Measurements from ENCODE around the gene MAPK1IP1L. TPM values are rescaled to one million over a fixed set of nuclear protein-coding genes. Genes with fewer than 3 reads are reported as not detected.
"Not testable (repeated sequence)": the region's sequence is repeated elsewhere in the genome, so short reads cannot be mapped to it uniquely, and the experiment has no call there.

The MAPK1IP1L gene
- 101 TPM for polyA plus RNA-seq (2013)

DNA sequence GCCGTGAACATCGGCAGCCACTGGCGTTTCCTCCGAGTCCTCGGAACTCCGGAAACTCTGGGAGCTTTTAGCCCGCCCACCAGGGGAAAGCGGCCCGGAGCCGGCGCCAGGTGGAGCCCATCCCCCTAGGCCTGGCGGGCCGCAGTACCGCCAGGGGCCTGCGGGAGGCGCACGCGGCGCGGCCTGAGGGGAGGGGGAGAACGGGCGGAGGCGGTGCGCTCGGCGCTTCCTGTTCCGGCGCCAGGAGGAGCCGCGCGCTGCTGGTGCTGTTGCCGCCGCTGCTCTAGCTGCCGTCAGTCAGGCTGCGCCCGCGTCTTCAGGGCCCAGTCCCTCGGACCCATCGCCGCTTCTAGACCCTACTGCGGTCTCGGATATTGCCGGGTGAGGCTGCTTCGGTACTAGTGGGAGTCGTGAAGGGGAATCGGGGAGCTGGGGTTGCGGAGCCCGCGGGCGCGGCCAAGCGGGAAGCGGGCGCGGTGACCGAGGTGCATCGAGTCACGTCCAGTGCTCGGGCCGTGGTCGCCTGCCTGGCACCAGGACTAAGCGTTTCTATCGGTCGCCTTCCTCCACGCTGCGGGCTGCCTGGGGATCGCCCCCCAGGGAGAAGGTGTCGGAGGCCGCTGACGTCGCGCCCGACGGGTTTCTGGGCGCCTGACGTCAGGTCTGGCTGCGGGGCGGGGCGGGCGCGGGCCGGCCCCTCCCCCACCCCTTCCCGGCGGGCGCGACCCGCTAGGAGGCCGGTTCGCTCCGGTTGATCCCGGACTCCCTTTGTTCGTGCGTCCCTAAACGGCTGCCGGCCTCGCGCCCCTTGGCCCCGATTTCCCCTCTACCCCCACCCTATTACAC lies at the start of gene MAPK1IP1L:
TSS of gene MAPK1IP1L (plus strand) at position 225 of the 846 bp plus-strand sequence. CDS start 10,037 bp downstream, outside the sequence.
- Histone ChIP-seq H3K27me3 (replicated peaks in 2 of 5; ENCODE audit: control insufficient read depth in 4 of 5, insufficient read depth in 5 of 5, low read length in 4 of 5) (no peaks in the 10 kb centered on the region), H3K9me3 (ENCODE audit: control extremely low read depth in 1 of 5, control insufficient read depth in 4 of 5, insufficient read depth in 2 of 5, low read depth in 1 of 5, low read length in 4 of 5) (no peaks in the 10 kb centered on the region), H3K4me1 (ENCODE audit: control extremely low read depth in 1 of 4, control insufficient read depth in 4 of 4, insufficient read depth in 4 of 4, low read length in 3 of 4) (peaks cover 11 to 24% (median 19%) of the 10 kb centered on the region in 4 experiments), H3K27ac (ENCODE audit: insufficient read depth in 1 of 2, low read depth in 1 of 2, low read length in 2 of 2, poor library complexity in 1 of 2, severe bottlenecking in 2 of 2) (peak within 1 kb of the TSS; percentile 98 to 99), H3K4me3 (ENCODE audit: control insufficient read depth in 1 of 7, extremely low read depth in 1 of 7, insufficient read depth in 4 of 7, low read depth in 2 of 7, low read length in 6 of 7) (peak within 1 kb of the TSS; percentile 98 to 99 (median 98)), H3K36me3 (ENCODE audit: control insufficient read depth in 4 of 4, insufficient read depth in 4 of 4, low read length in 3 of 4) (peaks cover 3 to 18% (median 7%) of the 10 kb centered on the region in 4 experiments)
- CTCF ChIA-PET: interaction anchor here (0.6 to 3.0 kb wide), 19 partner anchors 9 to 149 kb away, joined by 3 to 19 read pairs (median 4); partner anchors contain the start of genes SOCS4 and WDHD1
- peak; percentile 89 to 94 (median 93) for DNase-seq
- POLR2A ChIA-PET: interaction anchor here (0.6 to 1.8 kb wide), 3 partner anchors 15 to 29 kb away, joined by 4 to 10 read pairs (median 5); partner anchors contain the start of genes SOCS4 and WDHD1
- 0% methylated on average over 72 of the region's 98 CpGs for whole genome bisulfite sequencing (ENCODE audit: insufficient coverage)

DNA sequence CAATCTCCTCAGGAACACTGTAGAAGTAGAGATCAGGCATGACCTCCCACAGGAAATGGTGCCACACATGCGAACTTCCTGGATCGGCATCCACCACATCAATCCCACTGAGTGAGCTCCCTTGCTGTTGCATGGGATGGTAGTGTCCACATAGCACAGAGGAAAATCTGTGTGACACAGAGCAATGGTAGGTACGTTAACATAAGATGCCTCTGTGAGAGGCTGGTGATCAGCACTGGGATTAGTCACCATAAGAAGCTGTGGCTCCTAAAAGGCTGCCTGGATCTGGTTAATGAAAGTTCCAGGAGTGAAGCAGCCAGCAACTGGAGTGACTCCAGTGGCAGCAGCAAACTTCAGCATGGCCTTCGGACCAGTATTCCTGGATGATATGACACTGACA lies 46.4 kb upstream of the MAPK1IP1L start:
- Histone ChIP-seq H3K9me3 (ENCODE audit: control extremely low read depth in 1 of 5, control insufficient read depth in 4 of 5, insufficient read depth in 2 of 5, low read depth in 1 of 5, low read length in 4 of 5) (no peaks in the 10 kb centered on the region), H3K4me1 (ENCODE audit: control extremely low read depth in 1 of 4, control insufficient read depth in 4 of 4, insufficient read depth in 4 of 4, low read length in 3 of 4) (peaks cover 0 to 18% (median 6%) of the 10 kb centered on the region in 4 experiments), H3K27ac (ENCODE audit: insufficient read depth in 1 of 2, low read depth in 1 of 2, low read length in 2 of 2, poor library complexity in 1 of 2, severe bottlenecking in 2 of 2) (no peak overlapping the region), H3K36me3 (ENCODE audit: control insufficient read depth in 4 of 4, insufficient read depth in 4 of 4, low read length in 3 of 4) (peaks cover 3 to 27% (median 11%) of the 10 kb centered on the region in 4 experiments), H3K27me3 (replicated peaks in 2 of 5; ENCODE audit: control insufficient read depth in 4 of 5, insufficient read depth in 5 of 5, low read length in 4 of 5) (no peaks in the 10 kb centered on the region), H3K4me3 (ENCODE audit: control insufficient read depth in 1 of 7, extremely low read depth in 1 of 7, insufficient read depth in 4 of 7, low read depth in 2 of 7, low read length in 6 of 7) (no peak overlapping the region)
- DNase-seq: no peak
- POLR2A ChIA-PET: no interaction called here
- CTCF ChIA-PET: no interaction called here
- WGBS (ENCODE audit: insufficient coverage): 49% methylated on average over 4 of the region's 4 CpGs

DNA sequence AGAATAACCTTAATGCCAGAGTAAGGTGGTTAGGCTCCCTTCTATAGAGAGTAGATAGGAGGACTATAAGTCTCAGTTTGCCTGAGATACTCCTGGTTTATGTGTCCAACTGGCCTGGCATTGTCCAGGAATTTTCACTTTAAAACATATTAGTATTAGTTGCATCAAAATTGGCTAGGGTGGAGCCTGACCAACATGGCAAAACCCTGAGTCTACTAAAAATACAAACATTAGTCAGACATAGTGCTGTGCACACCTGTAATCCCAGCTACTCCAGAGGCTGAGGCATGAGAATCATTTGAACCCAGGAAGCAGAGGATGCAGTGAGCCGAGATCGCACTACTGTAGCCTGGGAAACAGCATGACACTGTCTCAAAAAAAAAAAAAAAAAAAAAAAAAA lies 36.4 kb upstream of the MAPK1IP1L start:
- CTCF ChIA-PET: no interaction called here
- DNase-seq: no peak
- Histone ChIP-seq H3K36me3 (ENCODE audit: control insufficient read depth in 4 of 4, insufficient read depth in 4 of 4, low read length in 3 of 4) (peaks cover 2 to 24% (median 7%) of the 10 kb centered on the region in 4 experiments), H3K9me3 (ENCODE audit: control extremely low read depth in 1 of 5, control insufficient read depth in 4 of 5, insufficient read depth in 2 of 5, low read depth in 1 of 5, low read length in 4 of 5) (peaks cover 0 to 2% (median 0%) of the 10 kb centered on the region in 5 experiments), H3K27me3 (replicated peaks in 2 of 5; ENCODE audit: control insufficient read depth in 4 of 5, insufficient read depth in 5 of 5, low read length in 4 of 5) (no peaks in the 10 kb centered on the region), H3K4me3 (ENCODE audit: control insufficient read depth in 1 of 7, extremely low read depth in 1 of 7, insufficient read depth in 4 of 7, low read depth in 2 of 7, low read length in 6 of 7) (no peak overlapping the region), H3K4me1 (ENCODE audit: control extremely low read depth in 1 of 4, control insufficient read depth in 4 of 4, insufficient read depth in 4 of 4, low read length in 3 of 4) (peaks cover 0 to 2% (median 0%) of the 10 kb centered on the region in 4 experiments), H3K27ac (ENCODE audit: insufficient read depth in 1 of 2, low read depth in 1 of 2, low read length in 2 of 2, poor library complexity in 1 of 2, severe bottlenecking in 2 of 2) (no peak overlapping the region)
- POLR2A ChIA-PET: no interaction called here
- 100% methylated on average over 2 of the region's 2 CpGs for WGBS (ENCODE audit: insufficient coverage)

DNA sequence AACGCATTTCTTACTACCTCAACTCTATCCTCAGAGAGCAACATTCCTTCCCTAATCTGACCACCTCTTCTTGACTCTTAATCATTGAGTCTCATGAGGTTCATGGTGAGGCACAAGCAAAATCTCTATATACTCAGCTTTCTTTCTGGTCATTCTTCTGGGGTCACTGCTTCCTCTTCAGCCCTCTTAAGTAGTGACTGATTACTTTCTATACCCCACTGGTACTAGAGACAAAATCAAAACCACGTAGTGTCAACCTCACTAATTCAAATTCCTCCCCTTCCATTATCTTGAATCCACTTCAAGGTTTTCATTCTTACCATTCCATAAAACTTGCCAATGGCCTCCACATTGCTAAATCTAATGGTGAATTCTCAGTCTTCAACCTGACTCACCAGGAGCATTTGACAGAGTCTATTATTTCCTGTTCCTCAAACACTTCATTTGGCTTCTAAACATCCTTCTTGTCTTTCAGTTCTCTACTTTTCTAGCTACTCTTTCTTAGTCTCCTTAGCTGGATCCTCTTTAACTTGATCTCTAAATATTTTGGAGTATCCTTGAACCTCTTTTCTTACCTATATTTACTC lies 31.4 kb upstream of the MAPK1IP1L start:
- Histone ChIP-seq H3K27me3 (replicated peaks in 2 of 5; ENCODE audit: control insufficient read depth in 4 of 5, insufficient read depth in 5 of 5, low read length in 4 of 5) (no peaks in the 10 kb centered on the region), H3K36me3 (ENCODE audit: control insufficient read depth in 4 of 4, insufficient read depth in 4 of 4, low read length in 3 of 4) (peaks cover 0 to 18% (median 3%) of the 10 kb centered on the region in 4 experiments), H3K27ac (ENCODE audit: insufficient read depth in 1 of 2, low read depth in 1 of 2, low read length in 2 of 2, poor library complexity in 1 of 2, severe bottlenecking in 2 of 2) (no peak overlapping the region), H3K9me3 (ENCODE audit: control extremely low read depth in 1 of 5, control insufficient read depth in 4 of 5, insufficient read depth in 2 of 5, low read depth in 1 of 5, low read length in 4 of 5) (no peaks in the 10 kb centered on the region), H3K4me1 (ENCODE audit: control extremely low read depth in 1 of 4, control insufficient read depth in 4 of 4, insufficient read depth in 4 of 4, low read length in 3 of 4) (peaks cover 0 to 8% (median 0%) of the 10 kb centered on the region in 4 experiments), H3K4me3 (ENCODE audit: control insufficient read depth in 1 of 7, extremely low read depth in 1 of 7, insufficient read depth in 4 of 7, low read depth in 2 of 7, low read length in 6 of 7) (no peak overlapping the region)
- peak in 1 of 3 donors; percentile 4 for DNase-seq
- 96% methylated on average over 2 of the region's 2 CpGs for WGBS (ENCODE audit: insufficient coverage)
- ChIA-PET POLR2A (no interaction called here), CTCF (no interaction called here)

DNA sequence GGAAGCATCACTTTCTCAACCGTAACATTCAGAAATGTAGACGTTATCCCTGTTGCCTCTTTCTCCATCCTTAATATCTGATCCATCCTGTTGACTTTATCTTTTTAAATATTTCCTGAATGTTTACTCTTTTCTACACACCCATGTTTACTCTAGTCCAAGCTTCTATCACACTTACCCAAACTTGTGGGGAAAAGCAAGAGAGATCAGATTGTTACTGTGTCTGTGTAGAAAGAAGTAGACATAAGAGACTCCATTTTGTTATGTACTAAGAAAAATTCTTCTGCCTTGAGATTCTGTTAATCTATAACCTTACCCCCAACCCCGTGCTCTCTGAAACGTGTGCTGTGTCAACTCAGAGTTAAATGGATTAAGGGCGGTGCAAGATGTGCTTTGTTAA lies 27.1 kb upstream of the MAPK1IP1L start:
- H3K9me3 ChIP-seq (ENCODE audit: control extremely low read depth in 1 of 5, control insufficient read depth in 4 of 5, insufficient read depth in 2 of 5, low read depth in 1 of 5, low read length in 4 of 5); CTCF ChIA-PET; H3K4me3 ChIP-seq (ENCODE audit: control insufficient read depth in 1 of 7, extremely low read depth in 1 of 7, insufficient read depth in 4 of 7, low read depth in 2 of 7, low read length in 6 of 7); DNase-seq; POLR2A ChIA-PET; H3K27ac ChIP-seq (ENCODE audit: insufficient read depth in 1 of 2, low read depth in 1 of 2, low read length in 2 of 2, poor library complexity in 1 of 2, severe bottlenecking in 2 of 2); H3K27me3 ChIP-seq (replicated peaks in 2 of 5; ENCODE audit: control insufficient read depth in 4 of 5, insufficient read depth in 5 of 5, low read length in 4 of 5): not testable (repeated sequence)
- Histone ChIP-seq H3K36me3 (ENCODE audit: control insufficient read depth in 4 of 4, insufficient read depth in 4 of 4, low read length in 3 of 4) (peaks cover 0 to 18% (median 2%) of the 10 kb centered on the region in 4 experiments), H3K4me1 (ENCODE audit: control extremely low read depth in 1 of 4, control insufficient read depth in 4 of 4, insufficient read depth in 4 of 4, low read length in 3 of 4) (peaks cover 16 to 33% (median 21%) of the 10 kb centered on the region in 4 experiments)
- 100% methylated on average over 2 of the region's 5 CpGs for WGBS (ENCODE audit: insufficient coverage)

DNA sequence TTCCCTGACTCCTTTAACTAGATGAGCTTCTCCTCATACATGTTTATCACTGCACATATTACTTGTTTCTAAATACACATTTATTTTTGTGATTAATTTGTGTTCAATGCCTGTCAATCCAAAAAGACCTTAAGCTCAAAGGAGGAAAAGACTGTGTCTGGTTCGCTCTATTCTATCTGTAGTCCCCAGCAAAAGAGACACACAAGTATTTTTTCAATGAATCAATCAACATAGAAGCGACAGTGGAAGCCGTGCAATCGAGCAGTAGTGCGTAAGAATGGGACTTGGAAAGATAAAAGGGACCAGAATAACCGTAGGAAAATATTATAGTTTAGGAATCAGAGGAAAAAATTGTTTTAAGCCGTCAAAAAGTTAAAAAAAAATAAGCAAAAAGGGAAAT lies 25.5 kb upstream of the MAPK1IP1L start:
- ChIA-PET POLR2A (interaction anchor here (0.5 to 2.0 kb wide), 4 partner anchors 12 to 177 kb away, joined by 3 to 10 read pairs (median 6); partner anchors contain the start of gene MAPK1IP1L), CTCF (interaction anchor here (1.4 to 1.7 kb wide), 2 partner anchors 8 to 25 kb away, joined by 3 to 9 read pairs; partner anchors contain the start of gene MAPK1IP1L)
- H3K9me3 ChIP-seq (ENCODE audit: control extremely low read depth in 1 of 5, control insufficient read depth in 4 of 5, insufficient read depth in 2 of 5, low read depth in 1 of 5, low read length in 4 of 5): no peaks in the 10 kb centered on the region
- 34% methylated on average over 4 of the region's 7 CpGs for WGBS (ENCODE audit: insufficient coverage)
- no peaks in the 10 kb centered on the region for H3K27me3 ChIP-seq (replicated peaks in 2 of 5; ENCODE audit: control insufficient read depth in 4 of 5, insufficient read depth in 5 of 5, low read length in 4 of 5)
- H3K4me1 ChIP-seq (ENCODE audit: control extremely low read depth in 1 of 4, control insufficient read depth in 4 of 4, insufficient read depth in 4 of 4, low read length in 3 of 4): peaks cover 16 to 32% (median 22%) of the 10 kb centered on the region in 4 experiments
- peak overlapping the region in 6 of 7 experiments; percentile 76 to 99 (median 93) for H3K4me3 ChIP-seq (ENCODE audit: control insufficient read depth in 1 of 7, extremely low read depth in 1 of 7, insufficient read depth in 4 of 7, low read depth in 2 of 7, low read length in 6 of 7)
- peak overlapping the region in 1 of 2 experiments; percentile 87 for H3K27ac ChIP-seq (ENCODE audit: insufficient read depth in 1 of 2, low read depth in 1 of 2, low read length in 2 of 2, poor library complexity in 1 of 2, severe bottlenecking in 2 of 2)
- H3K36me3 ChIP-seq (ENCODE audit: control insufficient read depth in 4 of 4, insufficient read depth in 4 of 4, low read length in 3 of 4): peaks cover 0 to 12% (median 2%) of the 10 kb centered on the region in 4 experiments
- no peak for DNase-seq
